ENCODE data around the gene NAA80. TPM values are rescaled to one million over a fixed set of nuclear protein-coding genes. Genes with fewer than 3 reads are reported as not detected.
A peak's percentile ranks its signal among the peaks of the same experiment; 100 is the strongest.

NAA80 gene
- total and polyA plus RNA-seq, 10 of the 15 experiments (the other 5 are each of a cell fraction or from before 2014, with no cell fraction given): 0.48 to 12.7 (median 6.7) TPM

- H3K27ac ChIP-seq (ENCODE audit: control insufficient read depth, insufficient read depth): no peak overlapping the region
- CTCF ChIA-PET: interaction anchor here (1.4 kb wide), 1 partner anchor 48 kb away, joined by 5 read pairs; no protein-coding TSS in a partner anchor
- peaks cover 6% of the 10 kb centered on the region for H3K4me1 ChIP-seq (ENCODE audit: control insufficient read depth, insufficient read depth, low read length)
- H3K79me2 ChIP-seq (ENCODE audit: control insufficient read depth, insufficient read depth, low read length): no peaks in the 10 kb centered on the region
- no peak overlapping the region for H3K9ac ChIP-seq (ENCODE audit: control insufficient read depth, insufficient read depth, low read length)
- FAIRE-seq (no peak), DNase-seq (ENCODE audit: low read depth, low spot score) (no peak), ATAC-seq (no peak)
- H3K36me3 ChIP-seq (ENCODE audit: control insufficient read depth in 2 of 2, insufficient read depth in 2 of 2, low read length in 1 of 2): no peaks in the 10 kb centered on the region
- no peak overlapping the region for H3K4me2 ChIP-seq (ENCODE audit: control insufficient read depth, insufficient read depth)
- RAD21 ChIA-PET (ENCODE audit: unreplicated experiment): interaction anchor here (0.6 kb wide), 2 partner anchors 62 to 337 kb away, joined by 3 to 6 read pairs; no protein-coding TSS in a partner anchor
- no TSS peak for BruUV-seq (replicated peaks)
- no peak overlapping the region for H2AFZ ChIP-seq (ENCODE audit: control insufficient read depth, low read depth, low read length)
- H4K20me1 ChIP-seq (ENCODE audit: control insufficient read depth, insufficient read depth): no peaks in the 10 kb centered on the region
- SMC1A ChIA-PET (ENCODE audit: uncharacterized antibody, unreplicated experiment): no interaction called here
- no peak for TF ChIP-seq ZNF207 (IDR thresholded peaks at IDR 0.05; ENCODE audit: borderline replicate concordance)
- no peak for TF ChIP-seq SRF (IDR thresholded peaks at IDR 0.05; ENCODE audit: low read depth in 2 of 2, low read length in 2 of 2)
- no peak for TF ChIP-seq MTA3 (IDR thresholded peaks at IDR 0.05; ENCODE audit: borderline replicate concordance, low read length)
- TF ChIP-seq ZBED1 (IDR thresholded peaks at IDR 0.05; ENCODE audit: borderline replicate concordance): no peak
- peak; percentile 31 for TF ChIP-seq SUZ12 (IDR thresholded peaks at IDR 0.05; ENCODE audit: unreplicated experiment)
- peaks cover 7 to 8% of the 10 kb centered on the region in 2 experiments; a peak in 3 of 4 replicates for H3K27me3 ChIP-seq (replicated peaks in 1 of 2; ENCODE audit: control insufficient read depth in 2 of 2, insufficient read depth in 2 of 2, low read length in 1 of 2)
- in situ Hi-C loops (cut with MboI): no loop called here
- no peak overlapping the region for H3K4me3 ChIP-seq
- POLR2A ChIA-PET: no interaction called here
- WGBS (ENCODE audit: insufficient coverage, insufficient replicate concordance, low lambda C conversion rate, missing lambda C conversion rate): 19% methylated on average over 76 of the region's 79 CpGs
- intact Hi-C loops (cut with micrococcal nuclease; ENCODE audit: unreplicated experiment): no loop called here
- H3K9me3 ChIP-seq (replicated peaks; ENCODE audit: control insufficient read depth, insufficient read depth, low read length): no peaks in the 10 kb centered on the region
Observed at GRCh38 chr3:50275996-50276761, 23.0 kb downstream of the NAA80 start.

Data from GM12878 (cell line).